Cardiac muscle cell (in vitro differentiated cells and primary cell): ENCODE data around the gene RPS6KA3. TPM values are rescaled to one million over a fixed set of nuclear protein-coding genes. Genes with fewer than 3 reads are reported as not detected.

Experiments
- DNase-seq, 2 donors: peaks; one replicate each; pipeline versions ENCODE4 v3.0.0 to v3.0.0-alpha.2; 2010 to 2017; ENCODE audit warnings: low read depth in 1 of 2, low spot score in 1 of 2
- H3K27ac ChIP-seq: fragments of 200-600 bp; sonication (generic); 2 replicates; pipeline ENCODE4 v1.5.1; 2016
- H3K27me3 ChIP-seq: fragments of 200-600 bp; sonication (generic); 2 replicates; pipeline ENCODE4 v1.6.0; 2016; ENCODE audit warnings: control low read depth
- H3K36me3 ChIP-seq: fragments of 200-600 bp; sonication (generic); 2 replicates; pipeline ENCODE4 v1.5.1; 2016; ENCODE audit warnings: control low read depth
- H3K4me1 ChIP-seq: fragments of 200-600 bp; sonication (generic); 2 replicates; pipeline ENCODE4 v1.8.1; 2017; ENCODE audit warnings: low read depth, mild to moderate bottlenecking, mixed run types
- H3K4me3 ChIP-seq: fragments of 200-600 bp; sonication (generic); 2 replicates; pipeline ENCODE4 v1.5.1; 2016; ENCODE audit warnings: mild to moderate bottlenecking
- H3K9me3 ChIP-seq: fragments of 200-600 bp; sonication (generic); 2 replicates; pipeline ENCODE4 v1.5.1; 2017; ENCODE audit warnings: low read depth, mild to moderate bottlenecking, control low read depth
- CTCF ChIP-seq: IDR thresholded peaks from 2 replicates; pipeline ENCODE4 v1.5.1; 2012; ENCODE audit warnings: low read depth, mild to moderate bottlenecking, low read length
- polyA plus RNA-seq: library from polyadenylated mRNA; unstranded; fragments of >200 nt; fragmentation: Nextera tagmentation; extraction: Ambion mirVana; gene quantifications from 2 replicates; pipeline ENCODE4 v1.2.1, GENCODE V29; 2016
- total RNA-seq: library from RNA; depleted of rRNA; stranded (reverse); fragments of >200 nt; gene quantifications from 2 replicates; pipeline ENCODE4 v1.2.3, GENCODE V29; 2016

RPS6KA3 gene
- total and polyA plus RNA-seq, 2 experiments from 2014 or later: 5.3 to 7.1 TPM

GRCh38 chrX:20237864-20238263, 28.8 kb downstream of the RPS6KA3 start:
- TF ChIP-seq CTCF: no peak
- H3K4me3 ChIP-seq: no peak overlapping the region
- DNase-seq: no peak
- H3K27me3 ChIP-seq: no peaks in the 10 kb centered on the region
- peaks cover 3% of the 10 kb centered on the region for H3K9me3 ChIP-seq
- H3K36me3 ChIP-seq: no peaks in the 10 kb centered on the region
- no peak overlapping the region for H3K27ac ChIP-seq
- H3K4me1 ChIP-seq: no peaks in the 10 kb centered on the region

- H3K27ac ChIP-seq: no peak overlapping the region
- no peaks in the 10 kb centered on the region for H3K4me1 ChIP-seq
- no peak for TF ChIP-seq CTCF
- peaks cover 5% of the 10 kb centered on the region for H3K9me3 ChIP-seq
- H3K36me3 ChIP-seq: no peaks in the 10 kb centered on the region
- H3K4me3 ChIP-seq: no peak overlapping the region
- no peaks in the 10 kb centered on the region for H3K27me3 ChIP-seq
- no peak for DNase-seq
Measured at GRCh38 chrX:20235755-20236154, 31.0 kb downstream of the RPS6KA3 start.

DNA sequence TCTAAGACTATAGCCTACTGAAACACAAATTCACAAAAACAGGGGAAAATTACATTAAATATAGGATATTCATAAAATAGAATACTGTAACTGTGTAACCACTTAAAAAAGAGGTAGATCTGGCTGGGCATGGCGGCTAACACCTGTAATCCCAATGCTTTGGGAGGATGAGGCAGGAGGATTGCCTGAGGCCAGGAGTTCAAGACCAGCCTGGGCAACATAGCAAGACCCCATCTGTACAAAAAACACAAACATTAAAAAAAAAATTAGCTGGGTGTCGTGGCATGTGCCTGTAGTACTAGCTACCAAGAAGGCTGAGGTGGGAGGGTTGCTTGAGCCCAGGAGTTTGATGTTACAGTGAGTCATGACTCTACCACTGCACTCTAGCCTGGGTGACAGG, 33.4 kb downstream of the RPS6KA3 start:
- no peak for DNase-seq
- no peaks in the 10 kb centered on the region for H3K27me3 ChIP-seq
- H3K9me3 ChIP-seq: peaks cover 5% of the 10 kb centered on the region
- no peak overlapping the region for H3K27ac ChIP-seq
- no peaks in the 10 kb centered on the region for H3K36me3 ChIP-seq
- H3K4me3 ChIP-seq: no peak overlapping the region
- no peaks in the 10 kb centered on the region for H3K4me1 ChIP-seq
- TF ChIP-seq CTCF: no peak

DNA sequence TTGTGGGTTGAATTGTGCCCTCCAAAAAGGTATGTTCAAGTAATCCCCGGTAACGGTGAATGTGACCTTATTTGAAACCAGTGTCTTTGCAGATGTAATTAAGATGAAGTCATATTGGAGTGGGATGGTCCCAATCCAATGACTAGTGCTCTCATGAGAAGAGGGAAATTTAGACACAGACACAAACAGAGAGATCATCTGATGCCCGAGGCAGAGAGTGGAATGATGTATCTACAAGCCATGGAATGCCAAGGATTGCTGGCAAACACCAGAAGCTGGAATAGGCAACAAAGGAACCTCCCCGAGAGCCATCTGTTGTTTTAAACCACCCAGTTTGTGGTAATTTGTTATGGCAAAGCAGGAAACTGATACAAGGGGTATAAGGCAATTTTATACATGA, 35.1 kb downstream of the RPS6KA3 start:
- H3K36me3 ChIP-seq: no peaks in the 10 kb centered on the region
- no peak overlapping the region for H3K27ac ChIP-seq
- peaks cover 5% of the 10 kb centered on the region for H3K9me3 ChIP-seq
- H3K4me1 ChIP-seq: no peaks in the 10 kb centered on the region
- H3K27me3 ChIP-seq: no peaks in the 10 kb centered on the region
- no peak for TF ChIP-seq CTCF
- H3K4me3 ChIP-seq: no peak overlapping the region
- no peak for DNase-seq

DNA sequence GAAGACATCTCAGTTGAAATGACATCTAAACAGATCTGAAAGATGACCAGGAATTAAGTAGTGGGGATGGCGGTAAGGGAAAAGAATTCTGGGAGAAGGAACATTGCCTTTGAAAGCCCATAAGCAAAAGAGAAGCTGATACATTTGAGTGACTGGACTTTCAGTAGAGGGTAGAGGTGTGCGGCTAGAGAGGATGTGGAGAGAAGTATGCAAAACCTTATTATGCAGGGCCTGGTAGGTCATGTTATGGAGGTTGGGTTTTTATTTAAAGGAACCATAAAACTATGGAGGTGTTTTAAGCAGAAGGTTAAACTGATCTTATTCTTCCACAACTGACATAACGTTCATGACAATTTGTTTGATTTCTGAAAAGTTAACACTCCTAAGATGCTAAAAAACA, 36.3 kb downstream of the RPS6KA3 start:
- H3K27ac ChIP-seq: no peak overlapping the region
- no peak overlapping the region for H3K4me3 ChIP-seq
- H3K27me3 ChIP-seq: no peaks in the 10 kb centered on the region
- H3K36me3 ChIP-seq: no peaks in the 10 kb centered on the region
- DNase-seq: no peak
- H3K4me1 ChIP-seq: no peaks in the 10 kb centered on the region
- H3K9me3 ChIP-seq: peaks cover 5% of the 10 kb centered on the region
- TF ChIP-seq CTCF: no peak

DNA sequence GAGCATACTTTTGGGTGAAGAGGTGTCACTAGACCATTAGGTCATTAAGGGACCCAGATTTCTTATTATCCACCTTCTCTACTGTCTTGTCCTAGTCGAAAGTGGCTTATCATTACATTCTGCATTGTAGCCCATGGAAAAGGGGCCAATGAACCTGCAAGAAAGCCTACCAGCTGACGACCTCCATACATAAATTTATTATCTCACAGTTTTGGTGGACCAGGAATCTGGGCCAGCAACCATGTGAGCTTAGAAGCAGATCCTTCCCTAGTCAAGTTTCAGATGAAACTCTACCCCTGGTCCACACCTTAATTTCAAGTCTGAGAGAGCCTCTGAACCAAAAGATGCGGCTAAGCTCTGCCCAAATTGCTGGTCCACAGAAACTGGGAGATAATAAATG, 37.6 kb downstream of the RPS6KA3 start:
- Histone ChIP-seq H3K27ac (no peak overlapping the region), H3K36me3 (no peaks in the 10 kb centered on the region), H3K9me3 (peaks cover 5% of the 10 kb centered on the region), H3K27me3 (no peaks in the 10 kb centered on the region), H3K4me1 (no peaks in the 10 kb centered on the region), H3K4me3 (no peak overlapping the region)
- TF ChIP-seq CTCF: no peak
- DNase-seq: no peak
